ENCODE data around the gene RPL27A.

The RPL27A gene

GRCh38 chr11:8709777-8710176 is 27.2 kb downstream of the RPL27A start (continued):
- TF ChIP-seq ZNF404 (tag by site-specific recombination; IDR thresholded peaks at IDR 0.05), result no peak
- no peak for TF ChIP-seq ZNF571 (tag by site-specific recombination; IDR thresholded peaks at IDR 0.05)
- TF ChIP-seq ZNF221 (tag by site-specific recombination; IDR thresholded peaks at IDR 0.05; ENCODE audit: borderline replicate concordance), result no peak
- TF ChIP-seq ZNF184 (tag by site-specific recombination; IDR thresholded peaks at IDR 0.05), result no peak
- no peak for TF ChIP-seq ZNF660 (tag by site-specific recombination; IDR thresholded peaks at IDR 0.05)

- TF ChIP-seq ZBTB26 (tag by site-specific recombination; optimal IDR thresholded peaks at IDR 0.05), result no peak
- TF ChIP-seq ZNF76 (tag by site-specific recombination; IDR thresholded peaks at IDR 0.05; ENCODE audit: borderline replicate concordance, low read depth), result no peak
- TF ChIP-seq ZNF10 (tag by site-specific recombination; IDR thresholded peaks at IDR 0.05), result no peak
- TF ChIP-seq GLI2 (tag by site-specific recombination; IDR thresholded peaks at IDR 0.05; ENCODE audit: borderline replicate concordance, low read depth), result no peak
- no peak for TF ChIP-seq ZNF302 (tag by site-specific recombination; IDR thresholded peaks at IDR 0.05; ENCODE audit: low read depth)
- TF ChIP-seq ZNF169 (tag by site-specific recombination; IDR thresholded peaks at IDR 0.05), result no peak
- TF ChIP-seq ZNF16 (tag by site-specific recombination; IDR thresholded peaks at IDR 0.05; ENCODE audit: low read depth), result no peak
- TF ChIP-seq ELK4 (IDR thresholded peaks at IDR 0.05; ENCODE audit: borderline replicate concordance, low read depth, low read length), result no peak
- no peak for TF ChIP-seq MZF1 (tag by site-specific recombination; IDR thresholded peaks at IDR 0.05; ENCODE audit: borderline replicate concordance)
- TF ChIP-seq ZNF394 (tag by site-specific recombination; IDR thresholded peaks at IDR 0.05; ENCODE audit: borderline replicate concordance), result no peak
- TF ChIP-seq ZNF791 (tag by site-specific recombination; IDR thresholded peaks at IDR 0.05), result no peak
- TF ChIP-seq PRDM2 (tag by site-specific recombination; IDR thresholded peaks at IDR 0.05; ENCODE audit: borderline replicate concordance), result no peak
- TF ChIP-seq, protein P1, sequence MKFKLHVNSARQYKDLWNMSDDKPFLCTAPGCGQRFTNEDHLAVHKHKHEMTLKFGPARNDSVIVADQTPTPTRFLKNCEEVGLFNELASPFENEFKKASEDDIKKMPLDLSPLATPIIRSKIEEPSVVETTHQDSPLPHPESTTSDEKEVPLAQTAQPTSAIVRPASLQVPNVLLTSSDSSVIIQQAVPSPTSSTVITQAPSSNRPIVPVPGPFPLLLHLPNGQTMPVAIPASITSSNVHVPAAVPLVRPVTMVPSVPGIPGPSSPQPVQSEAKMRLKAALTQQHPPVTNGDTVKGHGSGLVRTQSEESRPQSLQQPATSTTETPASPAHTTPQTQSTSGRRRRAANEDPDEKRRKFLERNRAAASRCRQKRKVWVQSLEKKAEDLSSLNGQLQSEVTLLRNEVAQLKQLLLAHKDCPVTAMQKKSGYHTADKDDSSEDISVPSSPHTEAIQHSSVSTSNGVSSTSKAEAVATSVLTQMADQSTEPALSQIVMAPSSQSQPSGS (tag by site-specific recombination; IDR thresholded peaks at IDR 0.05; ENCODE audit: low read depth), result no peak
- no peaks in the 10 kb centered on the region for H3K9me3 ChIP-seq (ENCODE audit: control insufficient read depth, insufficient read depth, low read depth, low read length)
- H3K27ac ChIP-seq (ENCODE audit: extremely low read depth, low read depth, low read length), result no peak overlapping the region
- CTCF ChIA-PET, result interaction anchor here (1.4 kb wide), 1 partner anchor 102 kb away, joined by 3 read pairs; no protein-coding TSS in a partner anchor
- POLR2A ChIA-PET, result no interaction called here
- no peak overlapping the region for H3K4me3 ChIP-seq (ENCODE audit: low read depth, low read length)
- H3K36me3 ChIP-seq (ENCODE audit: control insufficient read depth in 2 of 2, insufficient read depth in 1 of 2, low read length in 2 of 2), result peaks cover 0 to 7% of the 10 kb centered on the region in 2 experiments; a peak in 1 of 3 replicates
- H3K4me1 ChIP-seq (ENCODE audit: control insufficient read depth, insufficient read depth, low read length), result no peaks in the 10 kb centered on the region
These were observed 29.4 kb downstream of the RPL27A start for GRCh38 chr11:8711895-8712442.
